Measurements from ENCODE around the gene GCK. TPM values are rescaled to one million over a fixed set of nuclear protein-coding genes. Genes with fewer than 3 reads are reported as not detected.

Gene GCK
- total RNA-seq, 1 experiment from 2014 or later, result not detected

DNA sequence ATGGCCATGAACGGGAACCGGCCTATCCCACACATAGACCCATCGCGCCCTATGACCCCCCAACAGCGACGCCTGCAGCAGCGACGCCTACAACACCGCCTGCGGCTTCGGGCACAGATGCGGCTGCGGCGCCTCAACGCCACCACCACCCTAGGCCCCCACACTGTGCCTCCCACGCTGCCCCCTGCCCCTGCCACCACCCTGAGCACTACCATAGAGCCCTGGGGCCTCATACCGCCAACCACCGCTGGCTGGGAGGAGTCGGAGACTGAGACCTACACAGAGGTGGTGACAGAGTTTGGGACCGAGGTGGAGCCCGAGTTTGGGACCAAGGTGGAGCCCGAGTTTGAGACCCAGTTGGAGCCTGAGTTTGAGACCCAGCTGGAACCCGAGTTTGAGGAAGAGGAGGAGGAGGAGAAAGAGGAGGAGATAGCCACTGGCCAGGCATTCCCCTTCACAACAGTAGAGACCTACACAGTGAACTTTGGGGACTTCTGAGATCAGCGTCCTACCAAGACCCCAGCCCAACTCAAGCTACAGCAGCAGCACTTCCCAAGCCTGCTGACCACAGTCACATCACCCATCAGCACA, 75.4 kb downstream of the GCK start:
- in situ Hi-C loops (cut with HindIII; ENCODE audit: low sequenced_read_pairs), result no loop called here
- DNase-seq (ENCODE audit: low spot score), result no peak

DNA sequence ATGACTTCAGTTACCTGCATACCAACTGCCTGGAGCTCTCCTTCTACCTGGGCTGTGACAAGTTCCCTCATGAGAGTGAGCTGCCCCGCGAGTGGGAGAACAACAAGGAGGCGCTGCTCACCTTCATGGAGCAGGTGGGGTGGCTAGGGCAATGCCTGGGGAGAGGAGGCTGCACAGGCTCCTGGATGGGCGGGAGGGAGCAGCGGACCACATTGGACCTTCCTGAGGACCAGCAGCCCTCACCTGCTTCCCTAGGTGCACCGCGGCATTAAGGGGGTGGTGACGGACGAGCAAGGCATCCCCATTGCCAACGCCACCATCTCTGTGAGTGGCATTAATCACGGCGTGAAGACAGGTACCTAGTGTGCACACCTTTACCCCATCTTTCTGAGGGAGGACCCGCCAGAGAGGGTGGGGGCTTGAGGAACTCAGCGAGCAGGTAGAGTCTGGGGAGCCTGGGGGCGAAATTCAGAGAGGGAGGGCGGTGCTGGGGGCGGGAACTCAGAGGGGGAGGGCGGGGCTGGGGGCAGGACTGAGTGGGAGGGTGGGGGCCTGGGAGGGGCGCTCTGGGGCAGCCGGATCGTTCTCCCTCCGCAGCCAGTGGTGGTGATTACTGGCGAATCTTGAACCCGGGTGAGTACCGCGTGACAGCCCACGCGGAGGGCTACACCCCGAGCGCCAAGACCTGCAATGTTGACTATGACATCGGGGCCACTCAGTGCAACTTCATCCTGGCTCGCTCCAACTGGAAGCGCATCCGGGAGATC, 76.1 kb downstream of the GCK start:
- no peak for DNase-seq (ENCODE audit: low spot score)
- in situ Hi-C loops (cut with HindIII; ENCODE audit: low sequenced_read_pairs), result no loop called here

DNA sequence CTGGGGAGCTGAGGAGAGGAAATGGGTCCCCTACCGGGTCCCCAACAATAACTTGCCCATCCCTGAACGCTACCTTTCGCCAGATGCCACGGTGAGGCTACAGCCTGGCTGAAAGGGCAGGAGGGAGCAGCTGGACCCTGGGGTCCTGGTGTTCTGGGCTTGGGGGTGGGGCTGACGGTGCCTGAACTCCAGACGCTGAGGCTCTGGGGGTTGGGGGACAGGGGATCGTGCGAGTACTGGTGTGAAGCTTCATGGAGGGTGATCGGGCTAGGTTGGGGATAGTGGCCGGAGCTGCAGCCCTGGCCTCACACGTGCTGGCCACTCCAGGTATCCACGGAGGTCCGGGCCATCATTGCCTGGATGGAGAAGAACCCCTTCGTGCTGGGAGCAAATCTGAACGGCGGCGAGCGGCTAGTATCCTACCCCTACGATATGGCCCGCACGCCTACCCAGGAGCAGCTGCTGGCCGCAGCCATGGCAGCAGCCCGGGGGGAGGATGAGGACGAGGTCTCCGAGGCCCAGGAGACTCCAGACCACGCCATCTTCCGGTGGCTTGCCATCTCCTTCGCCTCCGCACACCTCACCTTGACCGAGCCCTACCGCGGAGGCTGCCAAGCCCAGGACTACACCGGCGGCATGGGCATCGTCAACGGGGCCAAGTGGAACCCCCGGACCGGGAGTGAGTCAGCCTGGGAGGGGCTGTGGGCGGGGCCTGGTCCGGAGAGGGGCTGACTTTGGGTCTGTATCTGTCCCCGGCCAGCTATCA, 76.8 kb downstream of the GCK start:
- in situ Hi-C loops (cut with HindIII; ENCODE audit: low sequenced_read_pairs), result no loop called here
- no peak for DNase-seq (ENCODE audit: low spot score)

DNA sequence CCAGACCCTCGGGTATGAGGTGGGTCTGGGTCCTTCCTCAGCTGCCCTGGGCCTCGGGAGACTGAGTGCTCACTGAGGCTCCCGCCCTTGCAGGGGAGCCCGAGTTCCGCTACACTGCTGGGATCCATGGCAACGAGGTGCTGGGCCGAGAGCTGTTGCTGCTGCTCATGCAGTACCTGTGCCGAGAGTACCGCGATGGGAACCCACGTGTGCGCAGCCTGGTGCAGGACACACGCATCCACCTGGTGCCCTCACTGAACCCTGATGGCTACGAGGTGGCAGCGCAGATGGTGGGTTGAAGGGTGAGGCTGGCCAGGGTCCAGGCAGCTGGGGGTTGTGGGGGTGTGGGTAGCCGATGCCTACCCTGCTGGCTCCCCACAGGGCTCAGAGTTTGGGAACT, 77.5 kb downstream of the GCK start:
- peak; percentile 50 for DNase-seq (ENCODE audit: low spot score)
- in situ Hi-C loops (cut with HindIII; ENCODE audit: low sequenced_read_pairs), result no loop called here

DNA sequence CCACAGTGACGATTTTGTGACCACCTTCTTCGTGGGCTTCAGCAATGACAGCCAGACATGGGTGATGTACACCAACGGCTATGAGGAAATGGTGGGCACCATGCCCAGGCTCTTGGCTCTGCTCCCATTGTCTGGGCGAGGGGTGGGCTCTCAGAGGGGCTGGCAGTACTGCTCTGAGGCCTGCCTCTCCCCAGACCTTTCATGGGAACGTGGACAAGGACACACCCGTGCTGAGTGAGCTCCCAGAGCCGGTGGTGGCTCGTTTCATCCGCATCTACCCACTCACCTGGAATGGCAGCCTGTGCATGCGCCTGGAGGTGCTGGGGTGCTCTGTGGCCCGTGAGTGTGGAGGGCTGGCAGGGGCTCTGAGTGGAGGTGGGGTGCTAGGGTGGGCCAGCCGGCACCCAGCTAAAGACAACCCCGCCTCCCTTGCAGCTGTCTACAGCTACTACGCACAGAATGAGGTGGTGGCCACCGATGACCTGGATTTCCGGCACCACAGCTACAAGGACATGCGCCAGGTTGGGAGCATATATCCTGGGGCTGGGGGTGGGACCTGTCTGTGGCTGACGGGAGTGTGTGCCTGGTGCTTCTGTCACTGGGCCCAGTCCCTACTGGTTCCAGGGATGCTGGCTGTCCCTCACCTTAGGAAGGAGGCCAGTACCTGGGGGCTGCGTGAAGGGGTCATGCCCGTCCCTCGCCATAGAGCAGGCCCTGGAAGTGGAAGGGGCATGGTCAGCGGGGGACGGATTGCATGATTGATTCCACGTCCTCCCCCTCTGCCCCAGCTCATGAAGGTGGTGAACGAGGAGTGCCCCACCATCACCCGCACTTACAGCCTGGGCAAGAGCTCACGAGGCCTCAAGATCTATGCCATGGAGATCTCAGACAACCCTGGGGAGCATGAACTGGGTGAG, 78.3 kb downstream of the GCK start:
- DNase-seq (ENCODE audit: low spot score), result no peak
- in situ Hi-C loops (cut with HindIII; ENCODE audit: low sequenced_read_pairs), result no loop called here

DNA sequence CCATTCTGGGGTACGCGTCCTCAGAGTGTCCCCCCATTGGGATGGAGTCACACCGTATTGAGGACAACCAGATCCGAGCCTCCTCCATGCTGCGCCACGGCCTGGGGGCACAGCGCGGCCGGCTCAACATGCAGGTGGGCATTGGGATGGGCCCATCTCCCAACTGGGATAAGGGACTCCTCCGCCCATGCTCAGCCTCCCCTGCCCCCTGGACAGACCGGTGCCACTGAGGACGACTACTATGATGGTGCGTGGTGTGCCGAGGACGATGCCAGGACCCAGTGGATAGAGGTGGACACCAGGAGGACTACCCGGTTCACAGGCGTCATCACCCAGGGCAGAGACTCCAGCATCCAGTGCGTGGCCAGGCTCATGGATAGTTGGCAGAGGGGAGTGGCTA, 79.2 kb downstream of the GCK start:
- in situ Hi-C loops (cut with HindIII; ENCODE audit: low sequenced_read_pairs), result no loop called here
- no peak for DNase-seq (ENCODE audit: low spot score)

DNA sequence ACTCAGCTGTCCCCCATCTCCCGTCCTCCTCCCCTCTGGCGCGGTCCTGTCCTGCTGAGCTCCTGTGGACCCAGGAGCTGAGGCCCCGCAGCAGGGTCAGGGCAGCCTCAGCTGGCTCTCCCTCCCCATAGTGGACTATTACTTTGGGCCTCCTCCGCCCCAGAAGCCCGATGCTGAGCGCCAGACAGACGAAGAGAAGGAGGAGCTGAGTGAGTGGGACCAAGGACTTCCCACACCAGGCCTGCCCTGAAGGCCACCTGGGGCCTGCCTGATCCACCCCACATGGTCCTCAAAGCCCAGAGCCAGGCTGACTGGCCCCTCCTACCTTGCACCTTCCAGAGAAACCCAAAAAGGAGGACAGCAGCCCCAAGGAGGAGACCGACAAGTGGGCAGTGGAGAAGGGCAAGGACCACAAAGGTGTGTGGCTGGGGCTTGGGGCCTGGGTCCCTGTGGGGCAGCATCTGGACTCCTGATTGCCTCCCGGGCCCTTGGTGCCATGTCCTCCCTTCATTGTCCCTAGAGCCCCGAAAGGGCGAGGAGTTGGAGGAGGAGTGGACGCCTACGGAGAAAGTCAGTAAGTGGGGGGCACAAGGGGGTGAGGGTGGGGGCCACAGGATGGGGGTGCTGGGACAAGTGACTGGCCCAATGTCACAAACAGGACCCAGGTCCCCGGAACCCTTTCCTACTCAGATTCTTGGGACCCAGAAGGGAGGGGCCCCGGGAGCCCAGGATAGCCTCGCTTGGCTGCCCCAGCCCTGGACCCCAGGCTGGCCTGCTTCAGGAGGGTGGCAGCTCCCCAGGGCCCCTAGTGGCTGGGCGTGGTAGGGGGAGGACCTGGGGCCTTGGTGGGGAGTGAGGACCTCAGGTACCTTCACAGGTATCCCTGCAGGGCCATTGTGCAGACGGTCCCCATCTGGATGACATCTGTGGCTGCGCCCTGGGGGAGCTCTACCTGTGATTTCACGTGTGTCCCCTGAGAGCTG, 80.2 kb downstream of the GCK start:
- in situ Hi-C loops (cut with HindIII; ENCODE audit: low sequenced_read_pairs), result no loop called here
- no peak for DNase-seq (ENCODE audit: low spot score)

DNA sequence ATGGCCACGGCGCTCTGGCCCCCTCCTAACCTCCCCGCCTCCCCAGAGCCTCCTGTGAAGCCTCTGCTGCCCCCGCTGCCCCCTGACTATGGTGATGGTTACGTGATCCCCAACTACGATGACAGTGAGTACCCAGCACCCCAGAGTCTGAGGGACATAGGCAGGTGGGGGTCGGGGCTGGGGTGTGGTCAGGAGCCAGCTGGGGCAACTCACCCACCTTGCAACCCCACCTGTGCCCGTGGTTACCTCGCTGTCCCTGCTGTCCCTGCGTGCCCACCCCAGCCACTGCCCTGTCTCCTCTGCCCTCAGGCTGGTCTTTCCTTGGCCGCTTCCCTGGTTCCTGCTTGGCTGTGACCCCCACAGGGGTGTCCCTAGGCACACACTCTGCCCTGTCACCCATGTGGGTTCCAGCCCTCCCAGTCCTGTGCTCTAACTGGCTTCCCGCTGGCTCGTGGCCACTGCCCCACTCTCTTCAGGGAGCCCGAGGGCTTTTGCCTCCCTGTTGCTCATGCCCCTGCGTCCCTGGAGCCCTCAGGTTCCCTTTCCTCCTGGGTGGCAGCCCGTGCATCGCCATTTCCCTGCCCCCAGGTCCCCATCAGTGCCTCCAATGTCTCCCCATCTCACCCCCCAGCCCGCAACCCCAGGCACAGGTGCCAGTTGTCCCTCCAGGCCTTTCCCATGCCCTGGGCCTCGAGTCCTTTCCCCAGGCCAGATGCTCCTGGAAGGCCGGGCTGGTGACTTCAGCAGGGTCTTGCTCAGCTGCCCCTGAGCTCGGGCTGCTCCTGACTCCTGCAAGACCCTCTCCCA, 81.1 kb downstream of the GCK start:
- in situ Hi-C loops (cut with HindIII; ENCODE audit: low sequenced_read_pairs), result no loop called here
- no peak for DNase-seq (ENCODE audit: low spot score)

DNA sequence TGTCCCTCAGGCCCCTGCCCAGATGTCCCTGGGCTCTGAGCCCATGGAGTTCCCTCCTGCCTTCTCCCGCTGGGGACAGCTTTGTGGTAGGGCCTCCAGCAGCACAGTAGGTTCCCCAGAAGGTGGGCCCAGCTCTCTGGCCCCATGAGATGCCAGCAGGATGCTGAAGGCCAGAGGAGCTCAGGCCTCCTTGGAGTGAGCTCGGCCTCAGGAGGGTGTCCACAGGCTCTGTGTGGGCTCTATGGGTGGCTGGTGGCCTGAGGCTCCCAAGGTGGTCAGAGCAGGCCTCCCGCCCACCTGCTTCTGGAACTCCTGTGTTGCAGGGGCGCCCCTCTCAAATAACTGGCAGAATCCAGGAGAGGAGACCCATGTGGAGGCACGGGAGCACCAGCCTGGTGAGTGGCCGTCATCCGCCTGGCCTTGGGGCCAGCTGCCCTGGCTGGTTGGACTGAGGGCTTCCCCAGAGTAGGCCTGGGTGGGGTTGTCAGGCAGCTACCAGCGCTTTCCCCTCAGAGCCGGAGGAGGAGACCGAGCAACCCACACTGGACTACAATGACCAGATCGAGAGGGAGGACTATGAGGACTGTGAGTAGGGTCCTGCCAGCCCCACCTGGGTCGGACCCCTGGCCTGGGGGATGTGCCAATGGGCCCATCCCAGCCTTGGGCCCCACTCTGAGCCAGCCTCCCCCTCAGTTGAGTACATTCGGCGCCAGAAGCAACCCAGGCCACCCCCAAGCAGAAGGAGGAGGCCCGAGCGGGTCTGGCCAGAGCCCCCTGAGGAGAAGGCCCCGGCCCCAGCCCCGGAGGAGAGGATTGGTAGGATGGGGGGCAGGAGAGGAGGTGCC, 81.9 kb downstream of the GCK start:
- no peak for DNase-seq (ENCODE audit: low spot score)

DNA sequence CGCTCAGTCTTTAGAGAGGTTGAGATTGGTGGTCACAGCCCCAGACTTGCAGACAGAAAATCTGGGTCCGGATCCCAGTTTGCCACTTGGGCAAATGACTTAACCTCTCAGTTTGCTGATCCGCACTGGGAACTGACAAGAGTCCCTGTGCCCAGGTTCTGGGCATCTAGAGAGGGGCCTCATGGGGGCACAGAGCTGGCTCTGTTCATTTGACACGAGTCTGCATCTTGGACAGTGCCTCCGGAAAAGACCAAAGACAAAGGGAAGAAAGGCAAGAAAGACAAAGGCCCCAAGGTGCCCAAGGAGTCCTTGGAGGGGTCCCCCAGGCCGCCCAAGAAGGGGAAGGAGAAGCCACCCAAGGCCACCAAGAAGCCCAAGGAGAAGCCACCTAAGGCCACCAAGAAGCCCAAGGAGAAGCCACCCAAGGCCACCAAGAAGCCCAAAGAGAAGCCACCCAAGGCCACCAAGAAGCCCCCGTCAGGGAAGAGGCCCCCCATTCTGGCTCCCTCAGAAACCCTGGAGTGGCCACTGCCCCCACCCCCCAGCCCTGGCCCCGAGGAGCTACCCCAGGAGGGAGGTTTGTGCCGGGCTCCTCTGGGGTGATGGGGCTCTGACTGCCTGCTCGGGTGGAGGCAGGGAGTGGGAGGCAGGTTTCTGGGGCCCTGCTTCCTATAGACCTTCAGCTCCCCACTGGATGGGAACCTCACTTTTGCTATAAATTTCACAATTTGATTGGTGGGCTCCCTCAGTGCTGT, 82.8 kb downstream of the GCK start:
- no peak for DNase-seq (ENCODE audit: low spot score)
- in situ Hi-C loops (cut with HindIII; ENCODE audit: low sequenced_read_pairs), result no loop called here

More for the DNA sequence above, 81.9 kb downstream of the GCK start:
- in situ Hi-C loops (cut with HindIII; ENCODE audit: low sequenced_read_pairs), result no loop called here

DNA sequence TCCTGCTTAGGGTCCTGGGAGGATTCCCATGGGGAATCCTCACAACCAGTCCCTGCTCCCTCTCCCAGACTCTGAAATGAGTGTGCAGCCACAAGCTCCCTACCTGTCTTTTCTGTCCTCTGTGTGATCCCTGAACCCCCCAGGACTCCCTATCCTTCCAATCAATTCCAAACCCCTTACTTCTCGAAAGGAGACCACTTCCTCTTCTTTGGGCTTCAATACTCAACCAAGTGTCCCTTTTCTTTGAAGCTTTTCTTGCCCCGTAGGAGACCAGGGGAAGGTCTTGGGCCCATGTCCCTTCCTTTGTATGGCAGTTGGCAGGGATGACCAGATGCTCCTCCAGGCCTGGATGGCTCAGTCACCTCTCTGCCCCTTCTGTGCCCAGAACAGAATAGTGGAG, 83.4 kb downstream of the GCK start:
- no peak for DNase-seq (ENCODE audit: low spot score)
- in situ Hi-C loops (cut with HindIII; ENCODE audit: low sequenced_read_pairs), result no loop called here

DNA sequence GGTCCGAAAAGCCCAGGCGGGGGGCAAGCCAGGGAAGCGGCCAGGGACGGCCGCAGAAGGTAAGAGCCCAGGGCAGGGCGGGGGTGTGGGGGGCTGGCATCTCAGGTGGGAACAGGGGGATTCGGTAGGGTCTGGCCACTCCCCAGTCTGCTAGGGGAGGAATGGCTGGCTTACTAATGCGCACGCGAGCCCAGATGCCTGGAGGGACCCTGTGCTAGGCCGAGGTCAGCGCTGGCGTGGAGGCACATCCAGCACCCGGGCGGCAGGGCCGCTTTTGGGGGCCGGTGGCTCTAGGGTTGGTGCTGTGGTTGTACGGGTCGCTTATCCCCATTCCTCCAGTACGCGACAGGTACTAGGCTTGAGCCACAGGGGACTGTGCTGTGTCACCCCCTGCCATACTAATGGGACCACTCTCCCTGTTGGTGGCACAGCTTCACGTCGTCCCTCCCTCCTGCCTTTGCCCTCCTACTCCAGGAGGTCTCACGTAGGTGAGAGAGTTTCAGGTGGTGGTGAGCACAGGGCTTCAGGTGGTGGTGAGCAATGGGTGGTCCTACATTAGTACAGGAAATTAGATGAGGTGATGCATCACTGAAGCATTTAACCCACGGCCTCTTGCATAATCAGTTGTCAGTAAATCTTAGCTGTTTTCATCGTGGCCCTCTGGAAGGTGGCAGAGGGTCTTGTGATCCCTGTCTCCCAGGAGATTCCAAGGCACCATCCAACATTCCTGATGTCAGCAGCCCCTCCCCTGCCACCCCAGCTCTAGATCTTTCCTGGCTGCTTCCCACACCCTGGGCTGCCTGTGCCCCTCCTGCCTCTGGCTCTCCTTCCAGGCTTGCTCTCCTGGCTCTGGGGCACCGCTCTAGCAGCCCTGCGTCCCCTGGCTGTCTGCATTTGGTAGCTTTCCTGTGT, 84.1 kb downstream of the GCK start:
- in situ Hi-C loops (cut with HindIII; ENCODE audit: low sequenced_read_pairs), result no loop called here
- DNase-seq (ENCODE audit: low spot score), result no peak

DNA sequence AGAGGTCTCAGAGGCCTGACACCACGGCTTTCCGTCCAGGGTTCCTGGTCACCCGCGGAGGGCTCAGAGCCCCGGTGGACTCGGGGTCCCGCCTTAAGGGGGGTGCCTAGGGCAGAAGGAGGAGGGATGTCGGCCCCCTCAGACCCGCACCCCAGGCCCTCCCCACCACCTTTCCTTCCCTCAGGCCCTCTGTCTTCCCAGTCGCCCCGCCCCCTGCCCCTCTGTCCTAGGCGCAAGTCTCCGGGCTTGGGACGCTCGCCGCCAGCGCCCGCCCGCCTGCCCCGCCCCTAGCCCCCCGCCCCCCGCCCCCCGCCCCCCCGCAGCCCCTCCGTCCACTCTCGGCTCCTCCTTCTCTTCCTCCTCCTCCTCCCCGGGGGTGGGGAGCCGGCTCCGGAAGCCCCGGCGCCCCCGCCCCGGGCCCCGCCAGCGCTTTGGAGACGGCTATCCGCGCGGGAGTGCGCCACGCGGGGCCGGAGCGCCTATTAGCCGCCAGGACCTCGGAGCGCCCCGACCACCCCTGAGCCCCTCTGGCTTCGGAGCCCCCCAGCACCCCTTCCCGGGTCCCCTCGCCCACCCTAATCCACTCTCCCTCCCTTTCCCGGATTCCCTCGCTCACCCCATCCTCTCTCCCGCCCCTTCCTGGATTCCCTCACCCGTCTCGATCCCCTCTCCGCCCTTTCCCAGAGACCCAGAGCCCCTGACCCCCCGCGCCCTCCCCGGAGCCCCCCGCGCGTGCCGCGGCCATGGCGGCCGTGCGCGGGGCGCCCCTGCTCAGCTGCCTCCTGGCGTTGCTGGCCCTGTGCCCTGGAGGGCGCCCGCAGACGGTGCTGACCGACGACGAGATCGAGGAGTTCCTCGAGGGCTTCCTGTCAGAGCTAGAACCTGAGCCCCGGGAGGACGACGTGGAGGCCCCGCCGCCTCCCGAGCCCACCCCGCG, 85.0 kb downstream of the GCK start, which contains the start of gene AEBP1:
Gene AEBP1, plus strand, starts transcription at position 423 of the 937 bp plus-strand sequence. Its CDS starts 321 bp downstream, at position 744.
- DNase-seq (ENCODE audit: low spot score), result no peak
- in situ Hi-C loops (cut with HindIII; ENCODE audit: low sequenced_read_pairs), result no loop called here

DNA sequence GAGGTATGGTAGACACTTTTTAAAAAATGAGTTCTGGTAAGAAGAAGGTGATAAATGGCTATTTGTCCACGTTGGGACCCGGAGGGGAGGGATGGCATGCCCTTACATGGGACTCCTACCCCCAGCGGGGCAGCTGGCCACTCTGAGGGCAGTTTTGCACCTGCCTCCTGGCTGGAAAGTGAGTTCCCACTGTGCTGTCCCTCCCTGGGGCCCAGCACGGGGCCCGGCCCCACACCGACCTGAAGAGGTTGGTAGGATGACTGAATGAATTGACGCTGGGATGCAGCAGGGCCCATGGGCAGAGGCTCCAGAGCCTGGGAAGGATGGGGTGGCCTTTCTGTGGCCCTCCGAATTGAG, 85.7 kb downstream of the GCK start:
- in situ Hi-C loops (cut with HindIII; ENCODE audit: low sequenced_read_pairs), result no loop called here
- no peak for DNase-seq (ENCODE audit: low spot score)
